GM13977 (cell line): ENCODE measurements around the gene C1S.
"Not testable (repeated sequence)": the region's sequence is repeated elsewhere in the genome, so short reads cannot be mapped to it uniquely, and the experiment has no call there.

Experiments
- DNase-seq: peaks from one replicate; pipeline ENCODE4 v3.0.0; 2012; ENCODE audit warnings: low spot score
- in situ Hi-C: fragments of 300-500 bp; cut with MboI; formaldehyde crosslinking; loops from one replicate; pipeline ENCODE4 v1.12.0; 2022; ENCODE audit warnings: low sequenced_read_pairs, low pct_unique_long_range_greater_than_20kb, mixed read lengths, inconsistent platforms; ENCODE audit not compliant: unreplicated experiment
- TF ChIP-seq, protein P1 (sequence below): IDR thresholded peaks from 2 replicates; pipeline ENCODE4 v1.5.1; 2012; ENCODE audit warnings: mild to moderate bottlenecking, control low read depth; ENCODE audit not compliant: insufficient read depth; ENCODE audit errors: extremely low read depth, missing control alignments

The C1S gene

DNA sequence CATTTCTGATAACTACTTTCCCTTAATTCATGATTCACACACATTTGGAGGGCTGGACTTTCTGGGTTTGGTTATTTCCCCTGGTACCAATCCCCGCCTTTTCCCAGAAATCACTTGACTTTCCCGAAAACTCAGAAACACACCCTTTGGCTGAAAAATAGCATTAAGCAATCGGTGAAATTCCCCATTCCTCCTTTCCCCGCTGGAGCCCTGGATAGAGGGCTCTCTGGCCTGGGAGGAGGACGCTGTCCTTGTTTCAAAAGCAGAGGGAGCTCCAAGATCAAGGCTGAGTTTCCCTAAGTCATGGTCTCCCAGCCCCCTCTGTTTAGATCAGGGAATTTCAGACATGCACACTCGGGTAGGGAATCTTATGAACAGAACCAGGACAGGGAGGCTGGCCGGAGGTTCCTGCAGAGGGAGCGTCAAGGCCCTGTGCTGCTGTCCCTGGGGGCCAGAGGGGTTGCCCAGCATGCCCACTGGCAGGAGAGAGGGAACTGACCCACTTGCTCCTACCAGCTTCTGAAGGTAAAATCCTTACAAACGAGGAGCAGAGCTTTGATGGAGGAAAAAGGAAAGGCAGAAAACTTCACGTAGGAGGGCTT is at the start of gene C1S:
C1S (plus strand) TSS at position 366 of the 602 bp plus-strand sequence. CDS start 1,195 bp downstream, outside the sequence.
- in situ Hi-C loops = no loop called here
- TF ChIP-seq, protein P1, sequence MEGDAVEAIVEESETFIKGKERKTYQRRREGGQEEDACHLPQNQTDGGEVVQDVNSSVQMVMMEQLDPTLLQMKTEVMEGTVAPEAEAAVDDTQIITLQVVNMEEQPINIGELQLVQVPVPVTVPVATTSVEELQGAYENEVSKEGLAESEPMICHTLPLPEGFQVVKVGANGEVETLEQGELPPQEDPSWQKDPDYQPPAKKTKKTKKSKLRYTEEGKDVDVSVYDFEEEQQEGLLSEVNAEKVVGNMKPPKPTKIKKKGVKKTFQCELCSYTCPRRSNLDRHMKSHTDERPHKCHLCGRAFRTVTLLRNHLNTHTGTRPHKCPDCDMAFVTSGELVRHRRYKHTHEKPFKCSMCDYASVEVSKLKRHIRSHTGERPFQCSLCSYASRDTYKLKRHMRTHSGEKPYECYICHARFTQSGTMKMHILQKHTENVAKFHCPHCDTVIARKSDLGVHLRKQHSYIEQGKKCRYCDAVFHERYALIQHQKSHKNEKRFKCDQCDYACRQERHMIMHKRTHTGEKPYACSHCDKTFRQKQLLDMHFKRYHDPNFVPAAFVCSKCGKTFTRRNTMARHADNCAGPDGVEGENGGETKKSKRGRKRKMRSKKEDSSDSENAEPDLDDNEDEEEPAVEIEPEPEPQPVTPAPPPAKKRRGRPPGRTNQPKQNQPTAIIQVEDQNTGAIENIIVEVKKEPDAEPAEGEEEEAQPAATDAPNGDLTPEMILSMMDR = no peak
- DNase-seq = no peak

DNA sequence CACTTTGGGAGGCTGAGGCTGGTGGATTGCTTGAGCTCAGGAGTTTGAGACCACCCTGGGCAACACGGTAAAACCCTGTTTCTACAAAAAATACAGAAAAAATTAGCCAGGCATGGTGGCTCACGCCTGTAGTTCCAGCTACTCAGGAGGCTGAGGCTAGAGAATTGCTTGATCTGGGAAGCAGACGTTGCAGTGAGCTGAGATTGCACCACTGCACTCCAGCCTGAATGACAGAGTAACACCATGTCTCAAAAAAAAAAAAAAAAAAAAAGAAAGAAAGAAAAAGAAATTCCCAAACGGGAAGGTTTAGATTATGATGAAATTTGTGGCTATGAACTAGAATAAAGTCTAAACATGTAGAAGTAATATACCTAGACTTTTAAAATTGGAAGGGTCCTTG is 49.1 kb upstream of the C1S start:
- DNase-seq, in situ Hi-C loops: not testable (repeated sequence)

DNA sequence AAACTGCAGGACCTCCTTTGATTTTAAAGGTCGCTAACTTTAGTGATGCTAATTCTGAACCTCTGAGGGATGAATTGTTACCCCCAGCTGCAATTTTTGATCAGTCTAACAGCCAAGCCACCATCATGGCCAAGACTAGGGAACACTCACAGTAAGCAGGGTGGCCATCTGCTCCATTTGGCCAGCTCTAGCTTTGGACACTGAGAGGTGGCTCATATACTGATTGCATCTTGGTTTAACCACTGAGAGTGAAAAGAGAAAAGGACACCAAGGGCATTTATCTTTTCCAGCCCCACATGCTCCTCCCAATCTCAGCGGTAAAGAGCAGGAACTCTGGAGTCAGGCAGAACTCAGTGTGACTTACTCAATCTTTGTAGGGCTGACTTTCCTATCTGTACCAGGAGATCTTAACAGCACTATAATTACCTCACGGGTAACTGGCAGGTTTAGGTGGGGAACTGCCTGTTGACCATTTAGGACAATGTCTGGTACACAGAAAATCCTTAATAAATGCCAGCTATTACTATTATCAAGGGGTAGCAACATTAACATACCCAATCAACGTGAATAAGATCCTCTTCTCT is 48.4 kb upstream of the C1S start:
- in situ Hi-C loops = no loop called here
- TF ChIP-seq, protein P1 = no peak
- no peak for DNase-seq

DNA sequence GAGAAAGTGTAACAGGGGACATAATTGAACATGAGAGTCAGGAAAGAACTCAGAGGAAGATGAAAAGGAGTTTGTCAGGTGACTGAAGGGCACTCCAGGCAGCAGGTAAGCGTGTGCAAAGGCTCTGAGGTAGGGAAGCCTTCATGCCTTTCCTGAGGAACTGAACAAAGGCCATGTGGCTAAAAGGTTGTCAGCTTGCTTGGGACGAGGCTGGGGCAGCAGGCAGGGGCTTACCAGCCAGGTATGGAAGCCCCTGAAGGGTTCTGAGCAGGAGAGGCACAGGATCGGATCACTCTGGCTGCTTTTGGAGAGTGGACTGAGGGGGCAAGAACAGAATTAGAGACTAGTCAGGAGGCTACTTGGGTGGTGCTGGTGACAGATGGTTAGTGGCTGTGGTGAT is 47.4 kb upstream of the C1S start:
- in situ Hi-C loops = no loop called here
- DNase-seq = no peak
- TF ChIP-seq, protein P1 = no peak

DNA sequence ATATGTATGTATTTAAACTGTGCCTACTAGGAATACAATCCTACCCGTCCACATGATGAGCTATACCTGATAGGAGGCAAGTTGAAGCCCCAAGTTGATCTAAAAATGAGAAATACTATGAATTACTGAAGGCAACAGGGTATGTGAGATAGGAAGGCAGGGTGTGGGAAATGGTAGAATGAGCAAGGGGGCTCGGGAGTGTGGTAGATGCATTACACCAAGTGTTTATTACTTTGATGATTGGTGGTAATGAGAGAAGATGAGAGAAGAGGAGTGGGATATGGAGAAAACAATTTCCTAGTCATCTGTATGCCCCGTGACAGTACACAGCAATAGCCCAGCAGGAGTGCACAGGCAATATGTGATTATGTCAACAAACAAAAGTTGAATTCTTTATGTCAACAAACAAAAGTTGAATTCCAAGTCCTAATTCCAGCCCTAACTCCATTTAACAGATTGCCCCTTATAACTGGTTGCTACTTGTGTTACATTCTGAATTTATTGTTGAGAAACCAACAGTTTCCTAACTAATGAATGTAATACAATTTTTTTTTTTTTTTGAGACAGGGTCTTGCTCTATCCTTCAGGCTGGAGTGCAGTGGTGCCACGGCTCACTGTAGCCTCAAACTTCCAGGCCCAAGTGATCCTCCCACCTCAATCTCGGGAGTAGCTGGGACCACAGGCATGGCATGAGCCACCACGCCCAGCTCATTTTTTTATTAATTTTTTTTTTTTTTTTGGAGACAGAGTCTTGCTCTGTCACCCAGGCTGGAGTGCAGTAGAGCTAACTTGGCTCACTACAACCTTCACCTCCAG is 44.8 kb upstream of the C1S start:
- DNase-seq = no peak
- in situ Hi-C loops = no loop called here
- TF ChIP-seq, protein P1 = no peak

DNA sequence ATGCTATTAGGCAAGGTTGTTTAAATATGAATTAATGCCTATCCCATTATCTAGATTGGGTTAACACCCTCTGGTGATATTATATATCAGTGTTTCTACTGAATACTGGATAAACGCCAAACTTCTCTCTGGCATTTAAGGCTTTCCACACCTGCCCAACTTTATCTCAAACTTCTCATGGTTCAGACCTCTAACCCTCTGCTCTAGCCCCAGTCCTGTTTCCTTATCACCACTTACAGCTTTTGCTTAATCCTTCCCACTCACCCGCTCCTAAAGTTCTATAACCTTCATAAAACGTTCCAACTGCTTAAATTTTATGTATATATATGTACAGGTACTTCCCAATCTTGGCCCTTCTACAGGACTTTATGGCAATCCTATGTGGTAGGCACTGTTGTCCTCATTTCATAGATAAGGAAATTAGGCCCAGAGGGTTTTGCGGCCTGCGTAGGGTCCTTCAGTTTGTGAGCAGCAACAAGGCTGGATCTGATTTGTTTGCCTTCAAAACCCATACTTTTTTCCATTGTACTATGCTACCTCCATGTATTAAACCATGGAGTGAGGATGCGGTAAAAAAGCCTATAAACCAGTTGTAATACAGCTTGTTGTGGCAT is 43.5 kb upstream of the C1S start:
- TF ChIP-seq, protein P1 = no peak
- in situ Hi-C loops = no loop called here
- no peak for DNase-seq
